Hindlimb muscle (tissue), 1 donor: ENCODE measurements around the gene TTC21A. TPM values are rescaled to one million over a fixed set of nuclear protein-coding genes. Genes with fewer than 3 reads are reported as not detected.
A peak's percentile ranks its signal among the peaks of the same experiment; 100 is the strongest.

Experiments used
- DNase-seq: peaks from one replicate; pipeline ENCODE4 v3.0.0-alpha.2; 2013
- polyA plus RNA-seq: library from polyadenylated mRNA; unstranded; fragments of 120-200 nt; gene quantifications from one replicate; pipeline ENCODE4 v1.2.1, GENCODE V29; 2013; ENCODE audit not compliant: insufficient read length

Gene TTC21A
- polyA plus RNA-seq, 1 donor, result 2.9 TPM

DNA sequence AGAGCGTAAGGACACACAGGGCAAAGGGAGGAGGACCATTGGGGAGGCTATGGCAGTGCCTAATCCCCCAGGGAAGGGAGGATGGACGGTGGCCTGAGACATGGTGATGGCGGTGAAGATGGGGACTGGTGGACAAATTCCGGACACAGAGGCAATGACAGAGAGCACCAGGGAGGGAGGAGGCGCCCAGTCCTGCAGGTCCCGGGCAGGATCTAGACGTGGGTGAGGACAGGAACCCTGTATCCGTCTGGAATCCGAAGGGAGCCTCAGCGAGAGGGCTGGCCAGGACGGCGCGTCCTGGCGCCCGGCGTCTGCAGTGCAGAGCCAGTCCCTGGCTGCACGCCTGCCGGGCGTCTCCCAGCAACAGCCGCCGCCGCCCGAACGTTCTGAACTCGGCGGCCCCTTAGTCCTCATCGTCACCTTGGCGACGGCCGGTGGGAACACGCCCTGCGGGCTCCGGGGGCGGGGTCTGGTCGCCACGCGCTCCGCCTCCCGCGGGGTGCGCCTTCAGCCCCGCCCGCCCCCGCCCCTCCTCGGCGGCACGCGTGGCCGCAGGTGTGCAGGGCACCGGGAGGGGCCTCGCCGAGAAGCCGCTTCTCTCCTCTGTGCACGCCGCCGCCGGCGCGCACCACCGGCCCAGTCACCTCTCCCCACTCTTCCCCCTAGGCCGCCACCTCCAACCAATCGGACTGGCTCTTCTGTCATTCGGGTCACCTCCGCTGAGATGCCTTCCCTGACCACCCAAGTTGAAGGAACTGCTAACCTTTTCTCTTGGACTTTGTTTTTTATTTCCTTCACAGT, 73.3 kb downstream of the TTC21A start:
- DNase-seq, result peak; percentile 87

DNA sequence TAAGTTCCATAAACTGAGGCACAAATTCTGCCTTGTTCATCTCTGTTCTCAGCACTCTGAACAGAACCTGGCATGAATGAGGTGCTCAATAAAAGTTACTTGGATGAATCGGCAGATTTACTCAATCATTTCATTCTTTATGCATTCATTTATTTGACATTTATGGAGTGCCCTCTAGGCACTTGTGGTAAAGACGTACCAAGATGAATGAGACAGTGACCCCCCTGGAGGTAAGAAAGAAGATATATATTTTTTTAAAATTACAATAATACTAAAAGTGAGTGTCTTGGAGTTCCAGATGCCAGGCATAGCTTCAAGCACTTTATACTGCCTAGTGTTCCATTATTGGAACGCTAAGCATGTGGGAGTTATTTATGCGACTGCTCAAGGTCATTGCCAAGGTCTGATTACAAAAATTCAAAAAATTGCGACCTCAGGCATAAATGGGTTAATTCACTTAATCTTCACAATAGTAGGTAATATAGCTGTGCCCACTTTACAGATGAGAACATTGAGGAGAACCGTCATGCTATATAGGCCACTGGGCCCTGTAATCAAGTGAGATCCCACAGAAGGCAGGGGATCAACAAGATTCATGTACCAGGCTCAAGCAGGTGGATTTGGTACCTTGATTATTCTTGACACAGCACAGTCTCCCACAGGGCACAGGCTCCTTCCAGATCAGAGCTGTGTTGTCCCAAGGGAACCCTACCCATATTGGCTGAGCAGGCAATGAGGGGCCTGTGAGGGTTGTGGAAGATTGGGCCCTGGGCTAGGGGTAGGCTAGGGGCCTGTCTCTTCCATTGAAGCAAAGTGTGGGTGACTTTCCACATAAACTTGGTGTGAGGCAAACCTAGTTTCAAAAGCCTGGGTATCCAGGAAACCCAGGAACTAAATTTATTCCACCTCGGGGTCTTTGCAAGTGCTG, 74.2 kb downstream of the TTC21A start:
- DNase-seq, result no peak

DNA sequence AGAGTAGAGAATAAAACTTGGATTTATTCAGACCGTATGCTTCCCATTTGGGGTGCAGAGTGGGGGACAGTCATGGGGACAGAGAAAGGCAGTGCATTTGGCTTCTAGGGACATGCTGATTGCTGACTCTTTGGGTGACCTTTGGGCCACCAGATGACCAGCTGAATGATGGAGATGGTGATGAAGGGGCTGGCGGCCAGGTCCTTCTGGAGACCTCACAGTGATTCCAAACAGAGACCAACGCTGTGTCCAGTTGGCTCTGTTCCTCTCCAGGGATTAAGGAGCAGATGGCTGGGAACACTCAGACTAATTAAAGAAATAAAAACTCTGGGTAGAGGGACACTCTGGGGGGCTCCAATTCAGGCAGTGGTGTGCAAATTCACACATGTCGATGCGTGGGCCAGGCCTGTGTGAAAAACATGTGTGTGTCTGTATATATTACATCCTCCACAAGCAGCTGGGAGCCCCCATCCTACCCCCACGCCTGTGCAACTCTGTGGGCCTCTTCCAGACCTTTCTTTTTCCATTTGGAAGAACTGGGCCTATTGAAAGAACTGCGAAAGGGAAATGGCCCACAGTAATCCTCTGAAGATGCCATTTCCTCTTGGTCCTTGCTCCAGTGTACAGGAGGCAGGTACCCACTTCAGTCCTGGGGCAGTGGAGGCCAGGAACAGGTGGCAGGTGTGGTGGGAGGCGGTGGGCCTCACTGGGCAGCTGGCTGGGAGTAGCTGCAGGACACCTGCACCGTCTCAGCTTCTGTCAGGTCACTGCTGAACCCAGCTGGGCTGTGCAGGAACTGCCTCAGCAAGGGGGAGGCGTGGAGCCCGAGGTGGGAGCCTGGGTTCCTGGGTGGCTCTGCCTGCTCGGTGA, 76.0 kb downstream of the TTC21A start:
- DNase-seq, result peak; percentile 48

DNA sequence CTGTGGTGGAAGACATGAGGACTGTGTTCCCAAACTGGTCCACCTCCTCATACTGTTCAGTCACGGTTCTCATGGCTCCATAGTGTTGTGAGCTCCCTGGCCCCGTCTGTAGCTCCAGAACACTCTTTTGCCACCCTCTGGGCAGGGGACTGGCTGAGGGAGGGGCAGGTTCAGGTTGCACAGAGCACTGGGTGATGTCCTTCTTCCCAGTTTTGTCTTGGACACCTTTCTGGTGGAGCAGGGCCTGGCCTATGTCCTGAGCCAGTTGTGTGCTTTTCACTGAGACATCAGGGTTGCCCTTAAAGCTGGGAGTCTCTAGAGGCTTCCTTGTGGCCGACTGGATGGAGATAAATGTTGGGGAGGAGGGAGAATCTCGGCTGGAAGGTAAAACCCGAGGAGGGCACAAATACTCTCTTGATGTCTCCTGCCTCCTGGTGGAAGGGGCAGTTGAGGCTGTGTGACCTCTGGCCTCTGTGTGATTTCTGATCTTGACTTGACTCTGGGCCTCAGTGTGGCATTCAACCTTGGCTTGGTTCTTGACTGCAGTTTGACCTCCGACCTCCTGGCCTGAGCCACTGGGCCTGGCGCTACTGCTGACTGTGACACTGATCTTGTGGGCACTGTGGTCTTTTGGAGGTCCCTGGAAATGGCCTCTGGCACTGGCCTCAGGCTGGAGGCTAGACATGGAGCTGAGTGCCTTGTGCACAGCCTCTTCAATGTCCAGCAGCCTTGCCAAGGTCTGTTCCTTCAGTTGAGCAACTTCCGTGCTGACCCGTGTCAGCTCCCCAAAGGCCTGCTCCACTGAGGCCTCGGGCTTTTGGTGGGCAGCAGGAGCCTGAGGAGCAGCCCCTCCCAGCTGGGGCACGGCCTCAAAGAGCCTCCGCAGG, 76.8 kb downstream of the TTC21A start:
- DNase-seq, result no peak

DNA sequence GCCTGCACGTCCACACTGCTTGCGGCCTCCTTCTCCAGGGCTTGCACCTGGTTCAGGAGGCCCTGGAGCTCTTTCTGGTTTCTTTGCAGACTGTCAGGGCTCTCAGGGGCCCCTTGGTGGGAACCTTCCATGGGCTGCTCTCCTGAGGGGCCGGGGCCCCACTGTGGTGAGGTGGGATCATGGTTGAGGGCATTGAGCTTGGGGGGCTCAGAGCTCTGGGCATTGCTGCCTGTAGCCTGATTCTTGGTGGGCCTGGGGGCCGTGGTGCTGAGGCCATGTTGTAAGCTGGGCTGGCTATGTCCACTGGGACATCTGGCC, 77.4 kb downstream of the TTC21A start:
- DNase-seq, result no peak

DNA sequence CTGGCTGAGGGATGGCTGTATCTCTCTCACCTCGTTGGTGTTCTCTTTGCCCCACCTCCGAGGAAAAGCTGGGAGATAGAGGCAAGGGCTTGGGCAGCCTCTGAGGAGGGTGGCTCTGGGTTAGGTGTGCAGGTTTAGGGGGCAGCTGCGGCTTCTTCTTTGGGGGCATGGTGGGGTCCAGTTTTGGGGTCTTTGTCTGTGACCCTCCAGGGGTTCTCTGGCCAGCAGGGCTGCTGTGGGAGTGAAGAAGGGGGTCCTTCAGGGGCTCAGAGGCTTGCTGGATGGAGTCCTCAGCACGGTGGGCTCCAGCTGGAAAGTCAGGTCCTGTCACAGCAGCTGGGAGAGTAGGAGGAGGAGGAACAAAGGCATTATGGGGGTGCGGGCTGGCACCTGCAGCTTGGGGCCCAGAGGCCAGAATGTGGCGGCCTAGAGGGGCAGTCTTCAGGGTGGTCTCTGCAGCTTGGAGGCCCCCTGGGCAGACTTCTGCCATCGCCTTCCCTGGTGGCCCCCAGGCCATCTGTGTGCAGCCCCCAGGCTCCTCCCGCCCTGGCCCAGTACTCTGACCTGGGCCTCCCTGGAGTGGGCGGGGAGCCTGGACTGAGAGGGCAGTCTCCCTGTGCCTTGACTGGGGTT, 78.0 kb downstream of the TTC21A start:
- DNase-seq, result no peak

DNA sequence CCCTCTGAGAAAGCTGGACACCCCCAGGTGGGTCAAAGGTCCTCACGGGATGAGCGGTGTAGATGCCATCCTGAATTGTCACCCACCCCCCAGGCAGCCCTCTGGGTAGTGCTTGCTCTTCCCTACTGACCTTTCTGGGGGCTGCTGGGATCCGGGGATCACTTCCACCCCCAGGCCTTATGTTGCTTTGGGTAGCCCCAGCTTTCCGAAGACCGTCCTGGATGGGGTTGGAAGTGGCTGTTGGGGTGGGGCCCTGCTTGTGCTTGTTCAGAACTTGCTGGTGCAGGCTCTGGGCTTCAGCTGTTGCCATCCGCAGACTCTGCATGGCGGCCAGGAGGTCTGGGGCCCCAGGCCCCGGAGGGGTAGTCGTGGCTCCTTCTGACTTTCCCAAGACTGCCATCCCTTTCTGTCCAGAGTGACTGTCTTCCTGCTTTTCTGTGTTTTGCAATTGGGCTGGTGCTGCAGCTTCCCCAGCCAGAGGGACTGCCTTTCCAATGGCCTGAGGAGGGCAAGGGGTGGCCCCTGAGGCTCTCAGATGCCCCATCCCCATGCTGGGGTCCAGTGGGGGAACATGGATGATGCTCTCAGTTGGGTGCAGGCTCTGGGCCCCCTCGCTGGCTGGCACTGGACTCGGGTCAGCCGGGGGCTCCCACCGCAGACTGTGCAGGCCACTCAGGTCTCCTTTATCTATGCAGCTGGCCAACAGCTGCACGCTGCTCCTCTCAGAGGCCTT, 78.6 kb downstream of the TTC21A start:
- no peak for DNase-seq

DNA sequence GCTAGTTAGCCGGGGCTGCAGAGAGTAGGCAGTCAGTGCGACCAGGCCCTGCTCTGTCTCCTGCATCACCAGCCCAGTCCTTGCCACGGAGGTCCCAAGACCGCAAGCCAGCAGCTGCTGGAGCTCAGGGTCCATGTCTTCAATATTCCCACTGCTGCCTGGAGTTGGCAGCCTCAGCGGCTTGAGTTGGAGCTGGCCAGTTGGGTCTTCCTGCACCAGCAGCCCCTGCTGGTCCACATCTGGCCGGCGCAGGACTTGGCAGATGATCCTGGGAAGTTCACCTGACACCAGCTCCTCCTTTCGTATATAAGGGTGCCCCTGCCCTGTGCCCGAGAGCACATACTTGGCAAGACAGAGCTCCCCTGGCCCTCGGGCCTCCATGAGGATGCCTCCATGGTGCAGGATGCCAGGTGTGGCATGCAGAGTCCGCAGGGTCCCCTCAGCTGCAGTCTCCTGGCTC, 79.2 kb downstream of the TTC21A start:
- no peak for DNase-seq

DNA sequence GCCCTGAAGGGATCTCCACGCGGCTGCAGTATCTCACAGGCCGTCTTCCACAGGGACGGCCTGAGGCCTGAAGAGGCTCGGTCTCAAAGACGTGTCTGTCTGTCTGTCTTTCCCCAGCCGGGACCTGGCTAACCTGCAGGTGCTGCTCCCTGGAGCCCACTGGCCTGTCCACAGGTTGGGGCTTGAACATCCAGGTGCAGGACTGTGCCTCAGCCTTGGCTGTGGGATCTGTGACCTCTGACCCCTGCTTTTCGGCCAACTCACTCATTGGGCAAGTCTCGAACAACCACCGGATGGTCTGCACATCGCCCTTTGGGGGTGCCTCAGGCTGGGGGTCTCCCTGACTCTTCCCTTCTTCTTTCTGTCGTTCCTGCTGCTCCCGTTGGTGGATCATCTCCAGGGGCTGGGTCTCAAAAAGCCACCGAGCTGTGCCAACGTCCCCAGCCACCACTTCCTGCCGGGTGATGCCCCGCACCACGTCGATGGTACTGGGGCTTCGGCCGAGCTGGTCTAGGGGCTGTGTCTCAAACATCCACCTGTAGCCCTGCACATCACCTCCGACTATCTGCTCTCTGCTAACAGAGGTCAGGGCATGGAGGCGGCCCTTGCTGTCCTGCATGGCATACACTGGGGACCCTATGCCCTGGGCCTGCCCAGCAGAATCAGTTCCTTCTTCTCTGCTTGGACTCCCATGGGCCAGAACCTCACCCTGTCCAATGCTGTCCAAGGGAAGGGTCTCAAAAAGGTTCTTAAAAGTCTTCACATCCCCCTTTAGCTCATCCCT, 80.1 kb downstream of the TTC21A start:
- DNase-seq, result no peak

Other genes with a start within 250 kb of the TTC21A start
- 4.0 TPM for gene SCN11A, start 55.7 kb upstream of the TTC21A start, polyA plus RNA-seq
- 37.3 TPM for gene WDR48, start 55.7 kb upstream of the TTC21A start, polyA plus RNA-seq
- 38.5 TPM for gene GORASP1, start 53 bp upstream of the TTC21A start, polyA plus RNA-seq
- gene CSRNP1, start 45.9 kb downstream of the TTC21A start, polyA plus RNA-seq, result 5.5 TPM
- 143 TPM for gene XIRP1, start 84.9 kb downstream of the TTC21A start, polyA plus RNA-seq
- gene CX3CR1, start 172.4 kb downstream of the TTC21A start, polyA plus RNA-seq, result 6.7 TPM
- gene CCR8, start 222.0 kb downstream of the TTC21A start, polyA plus RNA-seq, result not detected